Heart left ventricle (tissue), 13 donors: ENCODE measurements around the gene NUDT14.

Experiments
- POLR2A ChIP-seq, 2 donors: fragments of 450-650 bp; IDR thresholded peaks; one replicate each; pipeline ENCODE4 v1.6.1; 2017; ENCODE audit warnings: antibody characterized with exemption in 2 of 2, mild to moderate bottlenecking in 2 of 2, moderate library complexity in 2 of 2
- TF ChIP-seq, protein P1 (sequence below), 12 donors: fragments of 200-600 bp; sonication (generic) in 4 of 12; IDR thresholded peaks; one replicate each; pipeline versions ENCODE4 v1.5.0 to v1.8.0; 2018 to 2022; ENCODE audit warnings: antibody characterized with exemption in 12 of 12, mild to moderate bottlenecking in 5 of 12
- donor health status: ischemic (EF 13 %, LVEDD 7.1; RV severe dilation, severe dysfunction).
- donor health status: DM: no; HTN: yes; CAD: no.
- donor health status: DM: no; HTN: no; CAD: no.
- donor health status: ischemic (EF 25% LVEDD 6.9; RV normal size, moderate dysfunction).
- donor health status: ischemic (EF 25% LVEDD 5.7; RV mildly dilated, moderate dysfunction).
- donor health status: ischemic (EF 35%, LVEDD 5.7; RV mildly dilated, moderate dysfunction).
- donor health status: nonischemic (EF 11% LVEDD 7.7; RV severe dilation, severe dysfunction).
- donor health status: DM: yes; HTN: yes; CAD: no.
- donor health status: PGD.
- donor health status: ischemic (EF 29% LVEDD 5.4; RV normal size, mild dysfunction).
- donor health status: nonischemic (EF 23%, LVEDD 6.1; RV moderate dilation, normal function).

DNA sequence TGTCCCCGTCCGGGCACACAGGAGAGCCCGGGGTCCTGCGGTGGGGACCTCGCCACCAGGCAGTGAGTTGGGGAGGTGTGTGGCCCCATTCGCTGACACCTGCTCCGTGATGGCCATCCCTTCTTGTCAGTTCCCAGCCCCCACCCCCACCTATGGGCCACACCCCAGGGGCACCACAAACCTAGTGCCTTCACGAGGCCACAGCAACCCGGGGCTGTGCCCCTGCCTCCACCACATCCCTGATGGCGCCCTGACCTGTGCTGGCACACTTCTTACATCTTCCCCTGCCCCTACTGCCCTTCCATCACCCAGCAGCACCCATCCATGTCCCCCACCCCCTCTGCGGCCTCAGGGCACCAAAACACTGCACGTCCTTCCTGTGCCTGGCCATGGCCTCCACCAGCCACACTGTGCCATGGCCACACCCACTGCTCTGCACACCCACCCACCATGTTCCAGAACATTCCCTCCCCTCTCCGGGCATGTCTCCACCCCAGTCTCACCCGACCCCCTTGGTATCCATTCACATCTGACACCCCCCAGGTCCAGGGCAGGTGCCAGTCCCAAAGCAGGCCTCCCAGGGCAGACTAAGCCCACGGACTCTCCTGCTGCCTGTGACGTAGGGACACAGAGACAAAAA is 37.0 kb downstream of the NUDT14 start:
- TF ChIP-seq, protein P1, sequence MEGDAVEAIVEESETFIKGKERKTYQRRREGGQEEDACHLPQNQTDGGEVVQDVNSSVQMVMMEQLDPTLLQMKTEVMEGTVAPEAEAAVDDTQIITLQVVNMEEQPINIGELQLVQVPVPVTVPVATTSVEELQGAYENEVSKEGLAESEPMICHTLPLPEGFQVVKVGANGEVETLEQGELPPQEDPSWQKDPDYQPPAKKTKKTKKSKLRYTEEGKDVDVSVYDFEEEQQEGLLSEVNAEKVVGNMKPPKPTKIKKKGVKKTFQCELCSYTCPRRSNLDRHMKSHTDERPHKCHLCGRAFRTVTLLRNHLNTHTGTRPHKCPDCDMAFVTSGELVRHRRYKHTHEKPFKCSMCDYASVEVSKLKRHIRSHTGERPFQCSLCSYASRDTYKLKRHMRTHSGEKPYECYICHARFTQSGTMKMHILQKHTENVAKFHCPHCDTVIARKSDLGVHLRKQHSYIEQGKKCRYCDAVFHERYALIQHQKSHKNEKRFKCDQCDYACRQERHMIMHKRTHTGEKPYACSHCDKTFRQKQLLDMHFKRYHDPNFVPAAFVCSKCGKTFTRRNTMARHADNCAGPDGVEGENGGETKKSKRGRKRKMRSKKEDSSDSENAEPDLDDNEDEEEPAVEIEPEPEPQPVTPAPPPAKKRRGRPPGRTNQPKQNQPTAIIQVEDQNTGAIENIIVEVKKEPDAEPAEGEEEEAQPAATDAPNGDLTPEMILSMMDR (IDR thresholded peaks at IDR 0.05): no peak
- no peak for TF ChIP-seq POLR2A (IDR thresholded peaks at IDR 0.05)
